NCI-H446 (cell line): ENCODE measurements around the gene ERC2.
"Not testable (repeated sequence)": the region's sequence is repeated elsewhere in the genome, so short reads cannot be mapped to it uniquely, and the experiment has no call there.

Source experiments
- DNase-seq, 2 experiments: peaks; one replicate each; lab custom pipeline; 2025; lab: John Stamatoyannopoulos, UW

The ERC2 gene

DNA sequence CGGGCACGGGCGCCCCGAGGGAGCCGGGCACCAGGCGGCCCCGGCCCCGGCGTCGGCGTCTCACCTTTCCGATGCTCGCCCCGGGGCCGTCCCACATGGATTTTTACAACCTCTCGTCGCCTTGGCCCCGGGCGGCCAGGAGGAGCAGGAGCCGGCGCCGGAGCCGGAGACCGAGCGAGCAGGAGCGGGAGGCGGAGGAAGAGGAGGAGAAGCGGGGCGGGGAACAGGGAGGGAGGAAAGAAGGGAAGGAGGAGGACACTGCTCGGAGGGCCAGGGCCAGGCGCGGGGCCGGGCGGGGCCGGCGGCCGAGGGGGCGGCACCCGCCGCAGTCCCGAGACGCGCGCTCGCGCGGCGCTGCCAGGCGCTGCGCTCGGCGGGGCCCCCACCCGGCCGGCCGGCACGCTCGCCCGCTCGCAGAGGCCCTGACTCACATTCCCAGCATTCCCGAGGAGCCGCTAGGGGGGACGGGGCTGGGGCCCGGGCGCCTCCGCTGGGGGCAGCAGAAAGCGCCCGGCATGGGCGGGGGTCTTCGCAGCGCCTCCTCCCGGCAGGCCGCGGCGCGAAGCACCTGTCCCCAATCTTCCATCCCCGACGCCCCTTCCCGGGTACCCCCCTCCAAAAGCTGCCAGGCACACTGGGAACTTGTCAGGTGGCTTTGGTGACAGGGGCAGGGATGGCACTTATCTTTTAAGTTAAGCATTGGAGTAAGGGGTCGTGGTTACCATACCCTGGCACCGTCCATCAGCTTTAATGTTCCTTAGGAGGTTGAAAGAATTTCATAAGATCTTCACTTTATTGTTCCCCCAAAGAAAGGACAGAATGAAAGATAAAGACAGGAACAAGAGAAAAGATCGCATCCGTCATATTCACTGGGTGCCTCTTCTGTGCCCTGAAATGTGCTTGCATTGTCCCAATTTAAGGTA is at the start of gene ERC2:
Gene ERC2 (minus strand): TSS at position 284 of the 923 bp plus-strand sequence.
- DNase-seq: peak in 1 of 2 experiments; percentile 45

DNA sequence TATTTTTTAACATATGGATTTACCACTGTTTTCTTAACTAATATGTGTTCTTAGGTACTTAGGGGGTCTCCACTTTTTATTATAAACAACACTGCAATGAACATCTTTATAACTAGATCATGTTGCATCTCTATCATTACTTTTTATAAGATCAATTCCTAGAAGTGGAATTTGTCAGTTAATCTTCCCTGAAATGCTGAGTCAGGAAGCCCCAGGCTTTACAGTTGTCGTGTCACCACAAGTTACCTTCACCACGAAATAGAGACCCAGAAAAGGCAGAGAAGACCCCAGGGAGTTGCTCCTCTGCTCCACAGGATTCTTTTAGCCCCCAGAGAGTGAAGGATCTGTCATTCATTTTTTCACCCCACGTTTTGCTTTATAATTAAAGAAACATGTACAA is 34.5 kb upstream of the ERC2 start:
- DNase-seq: no peak

DNA sequence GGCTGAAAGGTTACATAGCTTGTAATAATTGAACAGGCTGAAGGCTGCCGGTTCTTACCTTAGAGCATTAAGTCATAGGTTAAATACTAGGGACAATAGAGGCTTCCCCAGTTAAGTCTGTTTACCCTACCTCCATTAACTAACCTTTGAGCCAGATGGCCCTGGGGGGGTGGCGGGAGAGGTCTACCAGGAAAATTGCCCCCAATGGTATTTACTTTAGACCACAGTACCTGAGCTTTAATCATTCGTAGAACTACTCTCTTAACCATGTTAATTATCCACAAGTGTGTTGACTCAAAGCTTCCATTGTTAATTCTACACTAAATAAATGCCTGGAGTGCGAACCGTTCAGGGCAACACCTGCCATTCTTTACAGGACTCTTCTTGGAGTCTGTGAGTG is 28.1 kb upstream of the ERC2 start:
- DNase-seq: not testable (repeated sequence)

DNA sequence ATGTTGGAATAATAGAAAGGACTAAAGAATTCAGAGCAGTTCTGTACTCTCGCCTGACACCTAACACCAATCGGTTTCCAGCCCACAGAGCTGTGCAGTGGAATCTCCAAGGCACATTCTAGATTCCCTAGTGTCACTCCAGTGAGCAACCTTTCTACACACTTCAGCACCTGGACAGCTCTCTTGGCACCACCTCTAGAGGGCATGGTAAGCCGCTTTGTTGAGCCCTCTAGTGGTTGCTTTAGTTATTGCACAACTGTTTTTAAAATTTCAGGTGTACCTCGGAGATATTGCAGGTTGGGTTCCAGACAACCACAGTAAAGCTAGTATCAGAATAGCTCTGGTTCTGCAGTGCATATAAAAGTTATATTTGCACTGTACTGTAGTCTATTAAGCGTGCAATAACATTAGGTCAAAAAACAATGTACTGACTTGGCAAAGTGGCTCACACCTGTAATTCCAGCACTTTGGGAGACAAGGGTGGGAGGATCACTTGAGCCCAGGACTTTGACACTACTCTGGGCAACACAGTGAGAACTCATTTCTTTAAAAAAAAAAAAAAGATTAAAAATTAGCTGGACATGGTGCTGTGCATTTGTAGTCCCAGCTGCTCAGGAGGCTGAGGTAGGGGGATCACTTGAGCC is 26.5 kb upstream of the ERC2 start:
- DNase-seq: peak in 1 of 2 experiments; percentile 60

DNA sequence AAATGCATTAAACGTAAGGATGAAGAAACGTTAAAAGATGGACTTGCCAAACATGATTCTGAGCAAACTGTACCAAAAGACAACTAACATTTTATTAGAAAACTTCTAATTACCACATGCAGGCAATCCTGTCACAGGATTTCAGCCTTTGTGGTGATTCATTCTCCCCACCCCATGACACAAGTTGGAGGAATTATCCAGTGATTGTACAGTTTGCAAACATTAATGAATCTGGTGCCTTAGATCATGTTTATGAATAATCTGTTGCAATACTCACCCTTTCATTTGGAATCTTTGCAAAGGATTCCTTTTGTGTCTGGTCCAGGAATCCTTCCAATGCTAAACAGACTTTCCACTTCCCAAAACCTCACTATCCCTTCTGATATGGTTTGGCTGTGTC is 23.3 kb upstream of the ERC2 start:
- DNase-seq: no peak

DNA sequence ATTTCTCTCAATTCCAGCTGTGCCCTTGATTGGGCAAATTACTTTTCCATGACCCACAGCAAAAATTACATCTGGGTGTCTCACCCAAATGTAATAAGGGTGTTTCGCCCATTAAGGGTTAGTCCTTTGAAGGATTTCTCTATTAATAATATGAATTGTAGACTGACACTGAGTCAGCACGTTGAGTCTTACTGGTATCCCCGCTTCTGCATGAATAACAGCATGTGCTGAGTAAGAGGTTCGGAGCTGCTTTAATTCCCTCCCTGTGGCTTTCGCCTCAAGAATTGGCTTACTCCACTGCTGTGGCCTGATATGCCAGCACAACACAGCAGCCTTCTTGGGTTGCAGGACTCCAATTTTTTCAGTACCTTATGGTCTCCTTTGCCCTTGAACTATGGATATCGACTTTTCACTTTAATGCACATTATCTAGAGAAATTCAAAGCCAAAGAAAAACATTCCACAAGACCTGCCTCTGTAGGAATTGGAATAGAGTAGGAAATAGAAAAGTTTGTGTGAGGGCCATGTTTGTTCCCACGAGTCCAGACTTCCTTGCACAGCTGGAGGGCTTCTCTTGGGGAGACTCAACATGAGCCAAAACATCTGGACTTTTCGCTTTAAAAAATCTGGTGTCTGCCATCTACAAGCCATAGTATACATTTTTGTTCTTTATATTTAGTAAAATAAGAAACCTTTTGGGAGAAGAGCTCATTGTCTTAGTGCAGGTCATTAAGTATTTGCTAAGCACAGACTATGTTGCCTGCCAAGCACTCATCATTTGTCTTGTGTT is 20.7 kb upstream of the ERC2 start:
- no peak for DNase-seq

DNA sequence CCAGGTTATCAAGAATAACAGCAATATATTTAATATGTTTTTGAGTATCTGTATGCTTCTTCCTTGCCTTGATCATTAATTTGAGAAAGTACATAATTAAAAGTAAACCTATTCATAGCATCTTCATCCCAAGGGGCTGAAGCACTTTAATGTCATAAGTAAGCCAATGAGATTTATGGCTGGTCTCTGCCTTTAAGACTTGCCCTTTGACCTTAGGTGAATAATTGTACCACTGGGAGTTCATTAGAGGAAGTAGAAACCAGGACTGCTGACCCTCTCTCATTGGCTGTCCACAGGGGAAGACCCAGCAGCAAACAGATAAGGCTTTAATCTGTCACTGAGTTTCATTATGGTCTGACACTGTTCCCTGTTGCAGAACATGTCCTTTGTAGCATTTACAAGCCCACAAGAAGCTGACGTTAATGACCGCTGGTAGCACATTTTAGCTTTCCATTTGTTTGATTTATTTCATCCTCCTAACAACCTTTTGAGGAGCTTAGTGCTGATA is 16.3 kb upstream of the ERC2 start:
- DNase-seq: no peak

DNA sequence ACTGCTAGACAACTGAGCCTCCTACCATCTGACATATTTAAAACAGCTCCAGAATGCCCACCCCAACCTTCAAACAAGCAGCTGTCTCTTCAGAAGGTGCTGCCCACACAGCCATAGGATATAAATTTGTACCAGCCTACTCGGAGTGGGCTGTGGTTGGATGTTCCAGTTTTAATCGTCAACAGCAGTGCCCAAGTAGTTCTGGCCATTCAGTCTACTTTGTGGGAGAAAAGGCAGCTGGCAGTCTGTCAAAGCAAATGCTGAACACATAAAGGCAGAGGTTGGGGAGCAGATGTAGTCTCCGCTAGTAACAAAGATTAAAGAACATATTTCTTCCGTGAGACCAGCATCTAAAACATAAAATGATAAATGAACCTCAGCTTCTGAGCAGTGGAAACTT is 15.9 kb upstream of the ERC2 start:
- no peak for DNase-seq

DNA sequence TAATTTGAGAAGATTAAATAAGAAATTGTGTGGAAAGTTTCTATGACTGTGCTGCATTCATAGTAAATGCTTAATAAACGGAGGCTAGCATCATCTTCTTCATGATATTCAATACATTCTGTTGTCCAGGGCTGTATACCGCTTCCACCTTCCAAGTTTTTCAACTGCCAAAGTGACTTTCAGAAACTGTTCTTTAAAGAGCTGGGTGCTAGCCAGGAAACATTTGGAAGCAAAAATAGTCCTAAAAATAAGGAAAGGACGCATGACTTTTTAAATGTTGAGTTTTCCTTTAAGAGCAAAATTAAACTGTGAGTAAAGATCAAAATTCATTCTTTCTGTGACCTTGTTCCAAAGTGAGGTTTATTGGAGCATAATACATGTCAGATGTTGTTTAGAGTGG is 9.4 kb upstream of the ERC2 start:
- DNase-seq: no peak

DNA sequence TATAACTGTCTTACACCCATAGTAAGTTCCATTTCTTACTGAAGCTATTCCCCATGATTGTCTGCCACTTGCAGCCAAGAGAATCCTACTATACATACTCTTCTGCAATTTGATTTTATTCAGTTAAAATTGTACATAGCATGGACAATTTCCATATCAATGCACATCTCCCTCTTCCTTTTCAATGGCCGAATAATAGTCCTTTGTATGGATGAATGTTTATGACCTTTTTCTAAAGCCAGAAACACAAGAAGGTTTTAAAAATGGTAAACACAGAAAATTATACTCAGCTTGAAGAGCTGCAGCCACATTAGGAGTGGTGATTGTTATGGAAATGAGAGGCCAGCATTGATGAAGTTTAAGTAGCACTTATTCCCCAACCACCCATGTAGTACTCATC is 8.5 kb upstream of the ERC2 start:
- DNase-seq: no peak

DNA sequence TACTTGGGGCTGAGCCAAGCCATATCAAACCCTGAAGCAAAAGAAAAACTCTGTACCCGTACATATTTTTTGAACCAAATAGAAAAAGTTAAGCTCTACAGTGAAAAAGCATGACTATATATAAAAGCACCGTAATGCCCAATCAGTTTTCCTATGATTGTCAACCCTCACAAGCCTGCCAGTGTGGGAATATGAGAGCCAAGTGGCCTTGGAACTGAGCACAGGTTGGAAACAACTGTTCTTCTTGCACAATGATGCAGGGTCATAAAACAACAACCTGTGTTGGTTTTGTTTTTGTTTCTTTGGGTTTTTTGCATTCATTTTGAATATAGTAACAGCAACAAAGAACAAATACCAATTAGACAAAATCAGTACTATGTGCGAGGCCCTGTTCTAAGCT is 3.5 kb upstream of the ERC2 start:
- no peak for DNase-seq

DNA sequence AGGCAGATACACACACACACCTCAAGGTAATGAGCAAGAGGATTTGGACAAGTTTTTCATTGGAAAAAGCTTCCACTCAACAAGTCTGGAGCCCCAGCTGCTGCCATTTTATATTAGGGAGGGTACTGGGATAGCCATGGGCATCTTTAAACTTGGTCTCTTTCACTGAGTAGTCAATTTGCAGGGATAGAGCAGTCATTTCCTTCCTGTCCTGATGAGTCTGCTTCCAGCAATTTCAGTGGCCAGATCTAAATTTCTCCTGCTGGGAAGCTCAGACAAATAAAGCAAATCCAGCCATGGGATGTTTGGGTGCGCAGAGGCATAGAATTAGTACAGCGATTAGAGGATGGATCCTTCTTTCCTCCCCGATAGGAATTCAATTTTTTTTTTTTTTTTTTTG is 874 bp upstream of the ERC2 start:
- DNase-seq: no peak

DNA sequence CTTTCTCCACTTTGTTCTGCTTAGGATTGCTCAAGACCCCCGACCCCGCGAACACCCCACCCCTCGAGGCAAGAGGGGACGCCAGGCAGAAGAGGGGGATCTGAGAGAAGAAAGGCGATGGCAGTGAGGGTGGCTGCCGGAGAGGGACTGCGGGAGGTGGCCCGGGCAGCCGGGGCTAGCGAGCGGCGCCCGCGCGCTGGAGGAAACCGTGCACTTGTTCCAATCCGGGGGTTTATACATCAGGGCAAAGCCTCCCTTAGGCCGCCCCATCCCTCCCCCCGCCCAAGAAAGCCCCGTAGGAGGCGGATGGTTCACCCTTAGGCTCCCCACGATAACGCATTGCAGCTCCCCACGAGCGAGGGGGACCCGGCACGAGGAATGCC is 475 bp downstream of the ERC2 start:
- DNase-seq: no peak

DNA sequence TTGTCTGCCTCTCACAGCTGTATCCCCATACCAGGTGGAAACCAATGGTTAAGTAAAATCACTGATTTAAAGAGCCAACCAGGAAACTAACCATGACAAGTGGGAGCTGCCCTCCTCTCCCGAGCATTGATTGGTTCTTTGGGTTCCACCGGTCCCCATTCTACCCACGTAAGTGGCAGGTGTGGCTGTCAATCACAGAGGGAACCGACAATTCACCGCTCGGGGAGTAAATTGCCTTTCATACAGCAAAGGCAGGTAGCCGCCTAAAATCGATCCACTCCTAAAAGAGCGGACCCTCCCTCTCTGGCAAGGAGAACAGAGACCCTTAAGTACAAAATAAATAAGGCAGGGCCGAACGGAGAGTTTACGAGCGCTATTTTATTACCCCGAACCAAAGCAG is 1.2 kb downstream of the ERC2 start:
- DNase-seq: peak; percentile 5 to 66

DNA sequence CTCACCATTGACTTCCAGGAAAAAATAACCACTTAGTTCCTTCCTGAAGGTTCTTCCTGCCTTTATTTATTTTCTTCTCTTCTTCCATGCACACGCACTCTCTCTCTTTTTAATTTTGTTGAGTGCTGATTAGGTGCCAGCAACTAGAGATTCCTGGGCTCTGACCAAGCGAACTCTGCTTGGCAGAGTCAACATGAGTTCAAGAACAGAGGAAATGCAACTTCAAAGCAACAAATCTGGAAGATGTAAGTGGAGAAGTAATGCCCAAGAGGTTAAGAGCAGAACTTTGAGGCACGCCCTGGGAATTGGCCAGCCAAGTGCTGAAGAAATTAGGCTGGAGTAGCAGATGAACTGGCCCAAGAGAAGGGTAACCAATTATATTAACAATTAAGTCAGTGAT is 8.5 kb downstream of the ERC2 start:
- DNase-seq: peak in 1 of 2 experiments; percentile 9

DNA sequence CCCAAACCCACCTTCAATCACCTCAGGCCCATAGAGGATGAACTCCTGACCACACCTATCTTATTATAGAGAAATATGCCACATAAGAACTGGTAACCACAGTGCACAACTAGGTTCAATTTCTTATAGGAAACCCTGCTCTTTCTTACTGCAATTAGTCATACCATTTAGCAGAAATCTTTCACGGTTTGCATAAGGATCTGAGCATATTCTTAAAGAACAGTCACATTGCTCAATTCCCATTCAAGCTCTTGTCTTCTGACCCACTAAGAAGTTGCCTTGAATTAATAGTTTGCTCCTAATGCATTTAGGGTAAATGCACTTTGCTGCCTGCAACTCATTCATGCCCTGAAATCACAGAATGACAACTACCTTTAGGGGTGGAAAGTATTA is 9.2 kb downstream of the ERC2 start:
- no peak for DNase-seq

DNA sequence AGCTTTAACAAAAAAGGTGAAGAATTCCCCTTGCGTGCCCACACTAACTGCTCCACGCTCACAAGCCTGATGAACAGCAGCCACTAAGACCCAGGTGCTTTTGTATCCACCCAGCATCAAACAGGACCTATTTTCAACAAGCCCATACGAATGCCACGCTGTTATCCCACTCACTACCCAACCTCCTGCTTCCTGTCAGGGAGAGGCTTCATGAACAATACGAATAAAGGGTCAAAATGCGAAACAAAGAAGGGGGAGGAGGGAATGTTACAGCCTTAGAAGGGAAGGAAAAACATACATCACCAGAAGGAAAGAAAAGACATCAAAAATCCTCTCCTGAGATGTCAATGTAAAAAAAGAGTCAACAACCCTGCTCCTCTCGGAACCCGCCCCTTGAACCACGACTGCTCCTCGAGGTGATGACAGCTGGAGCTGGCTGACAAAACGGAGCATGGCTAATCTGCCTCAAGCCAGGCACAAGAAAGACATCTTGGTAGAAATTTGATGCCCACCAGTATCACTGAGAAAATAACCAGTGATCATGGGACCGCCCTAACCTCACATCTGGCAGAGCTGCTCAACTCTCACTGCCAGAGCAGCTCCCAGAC is 9.7 kb downstream of the ERC2 start:
- no peak for DNase-seq

DNA sequence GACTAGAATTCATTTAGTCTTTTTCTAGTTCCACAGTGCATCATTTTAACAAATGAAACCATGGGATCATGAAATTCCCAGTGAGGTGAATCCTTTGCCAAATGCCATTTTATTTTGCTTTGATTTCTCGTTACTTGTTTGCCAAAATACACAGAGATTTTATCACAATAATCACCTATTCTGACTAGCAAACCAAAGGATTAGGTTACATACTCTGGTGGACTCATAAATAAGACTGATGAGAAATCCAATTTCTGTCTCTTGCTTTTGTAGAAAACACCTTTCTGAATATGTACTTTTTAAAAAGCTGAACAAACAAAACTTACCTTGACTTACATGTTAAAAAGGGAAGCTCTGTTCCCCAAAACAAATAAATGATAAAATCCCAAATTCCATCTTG is 12.2 kb downstream of the ERC2 start:
- no peak for DNase-seq

DNA sequence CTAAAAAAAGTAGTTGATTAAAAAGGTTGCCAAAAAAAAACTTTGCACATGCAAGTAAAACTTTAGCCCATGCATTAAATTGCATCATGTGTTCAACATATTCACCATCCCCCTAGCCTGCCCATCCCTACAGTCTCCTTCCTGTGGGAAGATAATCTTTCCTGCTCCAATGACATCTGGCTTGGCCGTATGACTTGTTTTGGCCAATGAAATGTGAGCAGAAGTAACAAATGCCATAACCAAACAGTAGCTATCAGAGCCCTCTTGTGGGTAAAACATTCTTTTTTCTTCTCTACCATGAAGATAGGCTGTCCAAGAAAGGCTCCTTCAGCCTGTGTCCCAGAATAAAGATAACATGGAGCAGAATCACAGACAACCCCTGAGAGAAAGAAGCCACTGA is 15.3 kb downstream of the ERC2 start:
- DNase-seq: no peak

DNA sequence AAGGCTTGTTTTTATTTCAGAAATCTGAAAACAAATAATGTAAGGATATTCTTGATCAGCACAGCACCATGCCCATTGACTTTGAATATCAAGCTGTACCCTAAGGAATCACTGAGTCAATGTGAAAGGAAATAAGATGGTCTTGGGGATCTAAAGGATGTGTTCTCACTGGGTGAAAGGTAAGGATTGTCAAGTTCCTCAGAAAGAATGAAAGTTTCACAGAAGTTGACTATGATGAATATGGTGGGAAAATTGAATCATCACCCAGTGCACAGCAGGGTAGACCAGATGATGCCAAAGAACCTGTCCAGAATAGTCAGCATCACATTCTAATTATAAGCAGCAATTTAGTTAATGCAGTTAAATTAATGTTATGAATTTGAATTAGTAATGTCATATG is 16.2 kb downstream of the ERC2 start:
- no peak for DNase-seq

DNA sequence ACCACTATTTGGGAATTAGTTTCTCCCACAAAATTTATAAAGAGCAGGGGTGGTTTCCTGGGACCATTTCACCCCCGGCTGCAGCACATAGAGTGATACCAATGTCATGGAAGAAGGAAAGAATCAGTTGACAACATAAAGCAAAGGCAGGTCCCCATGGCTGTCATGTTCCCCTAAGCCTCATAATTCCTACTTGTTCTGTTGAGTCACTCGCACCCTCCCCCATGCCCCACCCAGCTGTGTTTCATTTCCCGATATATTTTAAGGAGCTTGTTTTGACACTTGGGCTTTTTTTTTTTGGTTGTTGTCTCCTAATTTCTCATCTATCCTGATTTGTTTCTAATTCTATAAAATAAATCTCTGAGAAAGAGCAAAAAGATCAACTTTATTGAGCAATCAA is 24.9 kb downstream of the ERC2 start:
- DNase-seq: no peak

DNA sequence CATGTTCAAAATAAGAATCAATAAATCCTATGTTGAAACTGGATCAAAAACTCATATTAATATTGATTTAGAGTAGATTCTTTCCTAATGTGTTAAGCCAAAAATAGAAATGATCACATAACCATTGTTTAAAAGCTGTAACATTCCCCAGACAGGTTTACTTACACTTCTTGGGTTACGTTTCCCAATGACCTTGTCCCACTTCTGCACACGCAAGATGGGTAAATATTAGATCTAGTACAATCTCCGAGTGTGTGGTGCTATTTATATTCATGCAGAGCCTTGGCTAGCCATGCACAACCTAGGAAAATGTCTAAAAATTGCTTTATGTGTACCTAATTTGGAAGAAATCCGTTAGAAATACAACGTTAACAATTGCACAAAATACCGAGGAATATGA is 39.6 kb downstream of the ERC2 start:
- DNase-seq: no peak
